H1 (cell line): ENCODE data around the gene RNF224.

Experiments used
- CHD2 ChIP-seq: IDR thresholded peaks from 2 replicates; pipeline ENCODE4 v1.6.1; 2012; ENCODE audit warnings: low read length, improper control_type of control experiment
- CTCF ChIP-seq, 3 experiments: IDR thresholded peaks; 1 replicate in 2 of 3; 2 replicates in 1 of 3; pipeline versions ENCODE4 v1.5.1 to v1.6.1; 2011; ENCODE audit warnings: low read length in 3 of 3, mild to moderate bottlenecking in 3 of 3, inconsistent platforms in 2 of 3, low read depth in 1 of 3, moderate library complexity in 1 of 3; ENCODE audit not compliant: insufficient read depth in 1 of 3; ENCODE audit errors: control extremely low read depth in 1 of 3
- POLR2A ChIP-seq, 2 experiments: IDR thresholded peaks; 1 replicate in 1 of 2; 2 replicates in 1 of 2; pipeline ENCODE4 v1.6.1; 2011; ENCODE audit warnings: low read depth in 2 of 2, low read length in 2 of 2, mild to moderate bottlenecking in 2 of 2; ENCODE audit errors: control extremely low read depth in 1 of 2
- POLR2AphosphoS5 ChIP-seq: IDR thresholded peaks from 2 replicates; pipeline ENCODE4 v1.6.1; 2011; ENCODE audit warnings: low read depth, low read length
- SUZ12 ChIP-seq: fragments of 200-600 bp; sonication (generic); IDR thresholded peaks from 2 replicates; pipeline ENCODE4 v1.6.1; 2012; ENCODE audit warnings: mild to moderate bottlenecking, inconsistent platforms, low read length, moderate library complexity, mixed read lengths
- YY1 ChIP-seq: IDR thresholded peaks from 2 replicates; pipeline ENCODE4 v1.6.1; 2011; ENCODE audit warnings: low read depth, mild to moderate bottlenecking, low read length
- ZNF274 ChIP-seq: IDR thresholded peaks from 2 replicates; pipeline ENCODE4 v1.7.0; 2012; ENCODE audit warnings: low read length, borderline replicate concordance; ENCODE audit errors: extremely low read depth

GRCh38 chr9:137206602-137207001, 20.7 kb upstream of the RNF224 start:
- no peak for TF ChIP-seq CTCF (IDR thresholded peaks at IDR 0.05; ENCODE audit: control extremely low read depth in 1 of 3, insufficient read depth in 1 of 3, low read depth in 1 of 3, low read length in 3 of 3)
- TF ChIP-seq POLR2A (IDR thresholded peaks at IDR 0.05; ENCODE audit: control extremely low read depth in 1 of 2, low read depth in 2 of 2, low read length in 2 of 2), result no peak
- TF ChIP-seq YY1, result no peak
- no peak for TF ChIP-seq SUZ12
- no peak for TF ChIP-seq ZNF274
- no peak for TF ChIP-seq CHD2
- no peak for TF ChIP-seq POLR2AphosphoS5
